ENCODE results near the gene FYCO1.
A peak's percentile ranks its signal among the peaks of the same experiment; 100 is the strongest.

FYCO1 gene

DNA sequence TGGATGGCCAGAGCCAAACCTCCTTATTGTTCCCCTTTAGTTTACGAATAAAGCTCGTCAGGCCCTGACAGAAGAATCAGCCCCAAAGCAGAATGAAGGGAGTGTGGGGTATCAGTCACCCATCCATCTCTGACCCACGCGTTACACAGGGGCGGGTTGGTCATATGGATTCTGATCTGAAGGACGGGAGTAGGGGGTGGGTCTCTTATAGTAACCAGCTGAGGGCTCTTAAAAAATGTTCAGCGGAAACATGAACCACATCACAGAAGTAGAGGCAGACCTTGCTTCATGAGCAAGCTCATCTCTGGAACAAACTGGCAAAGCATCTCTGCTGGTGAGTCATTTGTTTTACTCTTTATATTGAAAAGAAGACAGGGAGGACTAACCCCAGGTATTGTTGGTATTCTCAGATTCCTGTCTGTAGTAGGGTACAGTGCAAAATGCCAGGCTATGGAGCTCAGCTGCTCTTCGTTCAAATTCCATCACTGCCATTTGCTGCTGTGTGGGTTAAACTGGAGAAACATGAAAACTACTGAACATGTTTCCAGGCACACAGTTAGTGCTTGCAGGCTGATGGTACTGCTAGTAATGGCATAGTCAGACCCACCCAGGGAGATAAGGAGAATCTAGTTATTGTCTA, 52.3 kb downstream of the FYCO1 start, which contains the start of gene CXCR6:
CXCR6 (plus strand) TSS at position 258 of the 640 bp plus-strand sequence. CDS start 3,018 bp downstream, outside the sequence.
- no peak for DNase-seq (ENCODE audit: low spot score)

GRCh38 chr3:45942051-45942825, 53.4 kb downstream of the FYCO1 start:
- DNase-seq (ENCODE audit: low spot score) = no peak

GRCh38 chr3:45940781-45941365, 54.8 kb downstream of the FYCO1 start:
- DNase-seq (ENCODE audit: low spot score) = no peak

DNA sequence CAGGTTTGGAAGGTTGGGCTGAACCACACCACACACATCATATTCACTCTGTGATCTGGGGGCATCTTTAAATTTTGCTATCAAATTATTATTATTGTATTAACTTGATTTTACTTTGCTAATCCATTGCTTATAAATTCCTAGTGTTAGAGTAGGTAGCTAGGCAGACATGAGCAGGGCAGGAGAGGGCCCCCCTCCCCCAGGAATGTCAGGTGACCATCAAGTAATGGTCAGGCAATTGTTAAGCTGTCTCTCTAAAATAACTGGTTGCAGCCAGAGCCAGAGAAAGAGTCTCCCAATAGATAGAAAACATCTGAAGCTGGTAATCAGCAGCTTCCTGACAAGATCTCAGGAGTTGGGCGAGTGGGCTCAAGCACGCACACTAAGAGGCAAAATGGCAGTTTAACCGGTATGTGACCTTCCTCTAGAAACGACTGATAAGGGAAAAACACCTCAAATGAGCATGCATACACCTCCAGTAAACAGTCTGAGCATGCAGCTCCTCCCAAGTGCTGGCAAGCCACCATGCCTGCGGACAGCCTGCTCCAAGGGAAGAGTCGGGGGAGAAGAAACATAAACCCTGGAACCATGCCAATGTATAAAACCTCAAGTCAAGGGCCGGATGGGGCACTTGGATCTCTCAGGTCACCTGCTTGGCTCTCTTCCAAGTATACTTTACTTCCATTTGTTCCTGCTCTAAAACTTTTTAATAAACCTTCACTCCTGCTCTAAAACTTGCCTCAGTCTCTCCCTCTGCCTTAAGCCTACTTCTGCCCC, 55.4 kb downstream of the FYCO1 start:
- DNase-seq (ENCODE audit: low spot score) = no peak

GRCh38 chr3:45939341-45939771, 56.3 kb downstream of the FYCO1 start:
- no peak for DNase-seq (ENCODE audit: low spot score)

DNA sequence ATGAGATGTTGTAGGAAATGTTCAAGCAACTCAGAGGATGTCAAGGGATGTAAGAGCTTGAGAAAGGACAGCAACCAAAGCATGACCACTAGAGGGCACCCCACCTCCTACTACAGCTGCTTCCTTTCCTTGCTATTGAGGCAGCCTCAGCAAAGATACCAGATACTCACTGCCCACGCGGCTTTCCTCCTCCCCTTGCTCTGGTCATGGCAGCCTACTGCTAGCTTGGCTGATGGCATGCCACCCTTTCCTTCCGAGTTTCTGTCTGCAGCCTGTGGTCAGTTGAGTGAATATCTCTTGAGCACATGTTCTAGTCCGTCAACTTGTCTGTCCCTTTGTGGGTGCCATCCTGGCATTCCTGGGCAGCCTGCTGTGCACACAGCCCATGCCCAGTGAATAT, 56.8 kb downstream of the FYCO1 start:
- peak; percentile 69 for DNase-seq (ENCODE audit: low spot score)

DNA sequence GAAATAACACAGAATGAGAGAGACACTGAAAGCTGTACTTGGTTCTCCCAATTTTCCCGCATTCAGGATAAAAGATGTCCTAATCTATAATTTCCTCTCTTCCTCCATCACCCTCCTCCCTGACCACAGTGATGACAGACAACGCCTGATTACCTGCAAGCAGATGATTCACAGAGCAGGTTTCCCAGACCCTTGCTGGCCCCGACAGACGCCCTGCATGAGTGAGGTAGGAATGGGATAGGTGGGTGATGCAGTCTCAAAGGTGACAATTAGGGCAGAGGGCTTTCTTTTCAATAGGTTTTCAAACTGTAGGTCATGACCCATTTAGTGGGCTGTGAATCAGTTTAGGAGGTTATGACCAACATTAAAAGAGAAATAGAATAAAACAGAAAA, 57.6 kb downstream of the FYCO1 start:
- no peak for DNase-seq (ENCODE audit: low spot score)

GRCh38 chr3:45937206-45938042, 58.2 kb downstream of the FYCO1 start:
- DNase-seq (ENCODE audit: low spot score) = no peak

DNA sequence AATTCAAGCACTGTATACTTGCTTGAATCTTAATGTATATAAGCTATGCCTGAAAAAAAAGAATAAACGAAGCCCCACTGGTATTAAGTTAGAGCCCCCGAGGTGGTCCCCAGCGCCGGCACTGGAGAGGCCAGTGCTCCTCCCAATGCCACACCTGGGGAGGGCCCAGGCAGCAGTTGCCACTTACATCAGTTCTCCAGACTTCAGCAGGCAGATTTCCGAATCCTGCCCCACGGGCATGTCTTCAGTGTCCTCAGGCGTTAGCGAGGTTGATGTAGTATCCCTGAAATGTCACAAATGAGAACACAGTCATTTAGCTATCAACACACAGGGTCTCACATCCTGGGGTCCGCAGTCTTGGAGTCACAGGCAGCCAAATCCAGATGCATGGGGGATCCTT, 59.4 kb downstream of the FYCO1 start:
- no peak for DNase-seq (ENCODE audit: low spot score)

- no peak for DNase-seq (ENCODE audit: low spot score)
Observed at GRCh38 chr3:45933591-45933990, 62.0 kb downstream of the FYCO1 start.

DNA sequence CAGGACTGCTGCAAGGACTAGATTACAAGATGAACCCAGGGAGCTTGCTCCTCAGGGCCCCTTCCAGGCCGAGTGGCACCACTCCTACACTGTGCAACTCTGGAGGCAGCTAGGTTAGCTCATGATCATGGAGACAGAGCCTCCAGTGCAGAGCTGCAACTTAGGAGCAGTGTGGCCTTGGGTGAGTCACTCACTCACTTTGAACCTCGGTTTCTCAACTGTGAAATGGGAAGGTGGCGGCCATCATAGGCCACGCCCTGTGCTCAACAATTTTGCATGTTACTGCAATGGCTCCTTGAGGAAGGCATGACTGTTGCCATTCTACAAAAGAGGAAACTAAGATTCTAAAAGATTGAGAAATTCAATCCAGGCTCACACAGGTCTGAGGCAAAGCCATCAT, 63.5 kb downstream of the FYCO1 start:
- DNase-seq (ENCODE audit: low spot score) = no peak

GRCh38 chr3:45931496-45931895, 64.1 kb downstream of the FYCO1 start:
- DNase-seq (ENCODE audit: low spot score) = no peak

DNA sequence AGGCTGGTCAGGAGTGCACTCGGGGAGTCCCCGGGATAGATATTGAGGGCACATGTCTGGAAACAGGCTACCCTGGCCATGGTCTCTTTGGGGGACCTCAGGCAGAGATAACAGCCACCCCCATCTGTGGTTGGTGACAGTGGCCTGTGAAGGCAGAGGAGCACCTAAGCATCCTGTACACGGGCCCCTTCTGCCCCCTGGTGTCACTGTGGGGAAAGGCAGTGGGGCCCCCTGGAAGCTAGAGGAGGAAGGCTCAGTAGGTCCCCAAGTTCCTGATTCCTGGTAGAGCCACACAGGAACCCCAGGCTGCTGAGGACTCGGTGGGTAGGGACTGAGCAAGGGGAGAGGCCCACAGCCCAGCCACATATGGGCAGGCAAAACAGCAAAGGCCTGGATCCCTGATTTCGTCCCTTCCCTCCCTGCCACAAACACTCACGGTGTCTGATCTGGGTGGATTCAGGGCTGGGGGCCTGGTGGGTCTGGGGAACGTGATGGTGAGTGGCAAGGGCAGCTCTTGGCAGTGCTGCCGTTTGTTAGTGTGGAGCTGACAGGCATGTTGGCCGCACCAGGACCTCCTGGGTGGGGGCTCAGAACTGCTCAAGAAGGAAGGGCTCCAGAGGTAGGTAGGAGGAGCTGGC, 66.5 kb downstream of the FYCO1 start:
- no peak for DNase-seq (ENCODE audit: low spot score)

DNA sequence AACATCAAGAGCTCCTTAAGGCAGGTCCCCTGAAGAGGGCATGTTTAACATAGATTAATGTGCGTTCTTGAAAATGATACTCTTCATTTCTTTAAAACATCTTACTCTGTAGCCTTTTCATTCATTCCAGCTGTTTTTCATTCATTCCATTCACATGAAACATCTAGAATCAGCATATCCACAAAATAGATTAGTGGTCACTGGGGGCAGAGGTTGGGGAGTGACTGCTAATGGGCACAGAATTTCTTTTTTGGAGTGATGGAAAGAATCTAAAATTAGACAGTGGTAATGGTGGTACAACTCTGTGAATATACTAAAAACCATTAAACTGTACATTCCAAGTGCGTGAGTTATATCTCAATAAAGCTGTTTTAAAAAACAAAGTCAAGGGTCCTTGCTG, 67.7 kb downstream of the FYCO1 start:
- DNase-seq (ENCODE audit: low spot score) = no peak

DNA sequence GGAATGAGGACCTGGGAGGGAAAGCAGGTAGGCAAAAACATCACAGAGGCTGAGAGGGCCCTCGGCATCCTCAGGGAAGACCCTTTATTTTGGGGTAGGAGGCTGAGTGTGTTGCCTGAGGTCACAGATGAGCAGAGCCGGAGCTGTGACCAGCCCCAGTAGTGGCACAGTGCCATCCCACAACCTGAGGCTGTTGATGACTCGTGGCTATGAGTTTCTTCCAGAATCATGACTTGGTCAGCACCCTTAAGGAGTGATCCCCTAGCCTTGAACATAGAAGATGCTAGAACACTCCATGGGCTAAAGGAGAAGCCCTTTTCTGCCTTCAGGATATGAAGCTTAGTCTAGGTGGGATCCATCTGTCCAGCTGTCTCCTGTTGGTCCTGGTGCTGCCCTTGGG, 71.9 kb downstream of the FYCO1 start:
- DNase-seq (ENCODE audit: low spot score) = peak; percentile 11

GRCh38 chr3:45922950-45923590, 72.6 kb downstream of the FYCO1 start:
- DNase-seq (ENCODE audit: low spot score) = no peak

GRCh38 chr3:45922039-45922326, 73.6 kb downstream of the FYCO1 start:
- DNase-seq (ENCODE audit: low spot score) = no peak

GRCh38 chr3:45921158-45922038, 74.2 kb downstream of the FYCO1 start:
- no peak for DNase-seq (ENCODE audit: low spot score)

DNA sequence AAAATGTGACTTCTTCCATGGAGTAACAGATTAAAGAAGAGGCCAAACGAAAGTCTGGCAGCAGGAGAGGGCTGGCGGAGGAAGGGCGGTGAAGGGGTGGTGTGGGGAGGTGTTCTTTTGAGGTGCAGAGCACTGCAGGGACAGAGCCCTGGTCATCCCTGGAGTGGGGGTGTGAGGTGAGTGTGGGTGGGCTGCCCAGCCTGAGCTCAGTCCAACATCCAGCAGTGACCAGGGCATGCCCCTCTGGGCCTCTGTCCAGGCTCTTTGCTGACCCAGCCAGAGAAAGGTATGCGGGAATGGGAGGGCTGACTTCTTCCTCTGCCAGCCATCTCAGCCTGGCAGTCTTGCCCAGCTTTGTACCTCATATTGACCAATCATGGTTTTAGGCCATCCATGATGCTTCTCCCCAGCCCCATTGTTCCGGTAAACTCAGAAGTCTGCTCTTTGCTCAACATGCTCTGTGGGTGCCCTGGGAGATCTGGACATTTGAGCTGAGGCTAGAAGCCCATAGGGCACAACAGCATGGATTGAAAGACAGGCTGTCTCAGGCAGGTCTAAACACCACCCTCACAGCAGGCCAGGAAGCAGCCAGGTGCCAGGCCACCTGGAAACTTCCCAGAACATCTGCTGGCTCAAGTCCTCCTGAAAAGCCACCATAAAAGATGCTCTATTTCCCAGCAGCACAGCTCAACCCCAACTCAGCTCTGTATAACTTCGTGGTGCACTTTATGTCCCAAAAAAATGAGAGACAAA, 78.3 kb downstream of the FYCO1 start:
- DNase-seq (ENCODE audit: low spot score) = no peak
